ENCODE results near the gene PKIB.

PKIB gene

DNA sequence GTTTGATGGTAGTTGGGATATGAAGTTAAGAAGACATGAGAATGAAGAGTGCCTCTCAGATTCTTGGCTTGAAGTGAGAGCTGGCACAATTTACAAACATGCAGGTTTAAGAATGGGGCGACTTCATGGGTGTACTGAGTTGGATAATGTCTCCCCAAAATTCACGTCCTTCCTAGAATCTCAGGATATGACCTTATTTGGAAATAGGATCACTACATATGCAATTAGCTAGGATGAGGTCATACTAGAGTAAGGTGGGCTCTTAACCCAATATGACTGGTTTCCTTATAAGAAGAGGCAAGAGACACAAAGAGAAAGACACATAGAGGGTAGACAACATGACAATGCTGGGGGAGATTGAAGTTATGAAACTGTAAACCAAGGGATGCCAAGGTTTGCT, 5.2 kb downstream of the PKIB start:
- no peak overlapping the region for H3K9ac ChIP-seq
- no peak overlapping the region for H3K4me2 ChIP-seq
- H3K27ac ChIP-seq: no peak overlapping the region
- H3K9me3 ChIP-seq (replicated peaks in 1 of 11): peaks cover 0 to 9% (median 5%) of the 10 kb centered on the region in 11 experiments; a peak in 12 of 22 replicates
- H3K27me3 ChIP-seq: peaks cover 14 to 16% (median 15%) of the 10 kb centered on the region in 11 experiments
- no peaks in the 10 kb centered on the region; a peak in 1 of 22 replicates for H4K20me1 ChIP-seq
- H3K36me3 ChIP-seq: no peaks in the 10 kb centered on the region
- peaks cover 0 to 10% (median 9%) of the 10 kb centered on the region in 10 experiments; a peak in 13 of 20 replicates for H3K4me1 ChIP-seq
- no peak overlapping the region for H3K4me3 ChIP-seq
- TF ChIP-seq Cebpa-rat (IDR thresholded peaks at IDR 0.05): no peak

DNA sequence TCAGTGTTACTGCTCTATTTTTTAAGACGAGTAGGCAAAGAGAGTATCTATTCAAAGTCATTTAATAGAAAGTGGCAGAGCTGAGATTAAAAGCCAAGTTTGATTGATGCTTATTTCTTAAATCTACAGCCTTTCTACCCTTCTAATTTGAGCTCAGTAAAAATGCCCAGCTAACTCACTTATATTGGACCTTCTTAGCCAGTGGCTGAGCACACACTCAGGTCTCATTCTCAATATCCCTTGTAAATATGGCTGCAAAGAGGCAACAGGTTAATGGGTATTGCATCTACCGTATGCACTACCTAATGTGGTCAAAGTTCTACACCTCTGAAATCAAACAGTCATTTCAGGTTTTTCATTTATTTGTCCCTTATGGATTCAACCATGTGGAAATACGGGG, 6.7 kb downstream of the PKIB start:
- H3K4me2 ChIP-seq: no peak overlapping the region
- H3K4me1 ChIP-seq: no peaks in the 10 kb centered on the region
- H3K27ac ChIP-seq: no peak overlapping the region
- no peaks in the 10 kb centered on the region for H4K20me1 ChIP-seq
- H3K27me3 ChIP-seq: peaks cover 0 to under 1% (median 0%) of the 10 kb centered on the region in 11 experiments; a peak in 5 of 22 replicates
- TF ChIP-seq Cebpa-rat (IDR thresholded peaks at IDR 0.05): no peak
- no peaks in the 10 kb centered on the region for H3K36me3 ChIP-seq
- H3K9ac ChIP-seq: no peak overlapping the region
- H3K9me3 ChIP-seq (replicated peaks in 1 of 11): no peaks in the 10 kb centered on the region
- H3K4me3 ChIP-seq: no peak overlapping the region

DNA sequence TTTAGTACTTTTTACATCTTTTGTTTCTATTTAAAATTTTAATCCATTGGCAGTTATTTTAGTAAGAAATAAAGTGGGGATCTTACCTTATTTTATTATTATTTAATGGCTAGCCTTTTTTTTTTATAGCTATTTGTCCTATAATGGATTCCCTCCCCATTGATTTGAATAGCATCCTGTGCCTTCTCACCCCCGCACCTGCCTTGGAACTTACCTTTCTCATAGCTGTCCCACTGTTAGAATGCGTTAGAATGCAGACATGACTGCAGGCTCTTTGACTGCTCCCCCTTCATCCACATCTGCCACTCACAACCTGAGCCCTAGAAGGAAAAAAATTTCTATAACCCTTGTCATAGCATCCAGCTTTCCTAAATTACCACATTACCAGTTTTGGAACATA, 9.1 kb downstream of the PKIB start:
- TF ChIP-seq Cebpa-rat (IDR thresholded peaks at IDR 0.05): no peak
- no peaks in the 10 kb centered on the region for H3K27me3 ChIP-seq

DNA sequence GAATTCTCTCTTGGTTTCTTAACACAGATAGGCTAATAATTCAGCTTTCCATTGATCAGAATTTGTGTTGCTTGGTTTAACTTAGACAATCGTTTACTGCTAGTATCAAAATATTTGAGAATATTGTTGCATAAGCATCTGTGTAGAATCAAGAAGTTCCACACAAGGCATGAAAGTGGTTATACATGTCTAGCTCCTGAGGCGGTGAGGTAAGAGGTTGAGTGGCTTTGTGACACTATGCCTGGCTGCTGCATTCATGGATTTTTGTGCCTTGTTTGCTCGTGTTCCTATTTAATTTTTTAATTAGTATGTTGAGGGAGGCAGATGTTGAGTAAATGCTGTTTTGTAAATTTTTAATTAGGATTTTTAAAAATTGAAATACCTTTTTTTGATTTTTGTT, 10.2 kb downstream of the PKIB start:
- H3K4me3 ChIP-seq: no peak overlapping the region
- no peaks in the 10 kb centered on the region for H3K36me3 ChIP-seq
- no peaks in the 10 kb centered on the region for H3K4me1 ChIP-seq
- H4K20me1 ChIP-seq: no peaks in the 10 kb centered on the region
- no peaks in the 10 kb centered on the region for H3K9me3 ChIP-seq (replicated peaks in 1 of 11)
- no peaks in the 10 kb centered on the region for H3K27me3 ChIP-seq
- H3K9ac ChIP-seq: no peak overlapping the region
- H3K4me2 ChIP-seq: no peak overlapping the region
- no peak for TF ChIP-seq Cebpa-rat (IDR thresholded peaks at IDR 0.05)
- no peak overlapping the region for H3K27ac ChIP-seq

More for the DNA sequence above, 9.1 kb downstream of the PKIB start:
- Histone ChIP-seq H3K4me1 (no peaks in the 10 kb centered on the region), H4K20me1 (no peaks in the 10 kb centered on the region), H3K27ac (no peak overlapping the region), H3K4me3 (no peak overlapping the region), H3K4me2 (no peak overlapping the region), H3K36me3 (no peaks in the 10 kb centered on the region), H3K9me3 (replicated peaks in 1 of 11) (no peaks in the 10 kb centered on the region), H3K9ac (no peak overlapping the region)

DNA sequence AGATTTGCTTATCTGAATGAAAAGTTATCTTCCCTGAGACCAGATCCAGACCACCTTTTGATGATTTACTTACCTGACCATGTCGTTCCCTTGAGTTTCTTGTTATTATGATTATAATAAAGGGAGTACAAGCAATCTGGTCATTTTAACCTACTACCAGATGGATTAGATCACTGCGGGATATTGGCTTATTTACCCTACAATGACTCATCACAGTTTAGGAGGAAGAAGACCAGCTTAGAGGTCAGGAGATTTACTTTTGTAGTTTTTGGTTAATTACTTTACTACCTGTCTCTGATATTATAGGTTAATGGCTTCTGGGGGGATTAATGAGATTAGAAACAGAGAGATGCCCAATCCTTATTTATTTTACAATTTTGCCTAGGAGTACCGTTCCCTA, 10.7 kb downstream of the PKIB start:
- Histone ChIP-seq H3K4me2 (no peak overlapping the region), H3K9me3 (replicated peaks in 1 of 11) (no peaks in the 10 kb centered on the region), H3K4me3 (no peak overlapping the region), H3K27ac (no peak overlapping the region), H3K4me1 (no peaks in the 10 kb centered on the region), H3K9ac (no peak overlapping the region), H3K27me3 (no peaks in the 10 kb centered on the region), H3K36me3 (no peaks in the 10 kb centered on the region), H4K20me1 (no peaks in the 10 kb centered on the region)
- no peak for TF ChIP-seq Cebpa-rat (IDR thresholded peaks at IDR 0.05)

DNA sequence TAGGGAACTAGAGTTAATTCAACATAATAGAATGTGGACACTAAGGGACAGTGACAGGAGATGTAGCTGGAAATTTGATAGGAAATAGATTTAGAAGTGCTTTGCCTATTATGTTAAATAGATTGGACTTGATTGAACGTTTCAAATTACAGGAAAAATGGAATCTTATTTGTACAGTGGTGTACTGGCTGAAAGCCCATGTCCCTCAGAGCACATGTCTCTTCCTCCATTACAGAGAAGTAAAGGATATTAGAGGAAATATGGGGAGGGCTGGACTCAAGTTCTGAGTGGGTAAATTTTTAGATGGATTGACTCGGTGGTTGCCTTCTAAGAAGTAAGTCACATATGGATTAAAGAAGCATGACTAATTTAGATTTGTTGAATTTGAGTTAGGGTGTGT, 11.4 kb downstream of the PKIB start:
- Histone ChIP-seq H3K9ac (no peak overlapping the region), H3K4me3 (no peak overlapping the region), H3K9me3 (replicated peaks in 1 of 11) (no peaks in the 10 kb centered on the region), H3K27me3 (no peaks in the 10 kb centered on the region), H4K20me1 (no peaks in the 10 kb centered on the region), H3K4me2 (no peak overlapping the region), H3K27ac (no peak overlapping the region), H3K36me3 (no peaks in the 10 kb centered on the region), H3K4me1 (no peaks in the 10 kb centered on the region)
- TF ChIP-seq Cebpa-rat (IDR thresholded peaks at IDR 0.05): no peak

DNA sequence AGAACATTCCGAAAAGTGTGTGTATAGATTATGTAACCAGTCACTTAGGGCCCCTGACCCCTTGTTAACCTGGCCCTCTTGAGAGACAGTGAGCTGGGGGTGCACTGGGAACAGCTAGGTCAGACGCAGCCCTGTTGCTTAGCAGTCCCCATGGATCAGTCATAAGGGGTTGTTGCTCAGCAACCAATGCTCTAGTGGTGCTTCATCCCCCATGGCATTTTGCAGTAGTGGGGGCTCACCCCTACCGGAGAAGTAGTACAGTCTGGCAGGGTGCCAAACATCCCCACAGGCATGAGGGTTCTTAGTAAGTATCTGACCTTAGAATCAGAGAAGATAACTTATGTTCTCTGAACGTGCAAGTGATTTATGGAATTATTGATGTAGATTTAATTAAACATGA, 12.3 kb downstream of the PKIB start:
- Histone ChIP-seq H3K27me3 (no peaks in the 10 kb centered on the region), H3K9me3 (replicated peaks in 1 of 11) (no peaks in the 10 kb centered on the region), H3K9ac (no peak overlapping the region), H4K20me1 (no peaks in the 10 kb centered on the region), H3K4me1 (no peaks in the 10 kb centered on the region), H3K4me3 (no peak overlapping the region), H3K4me2 (no peak overlapping the region), H3K27ac (no peak overlapping the region), H3K36me3 (no peaks in the 10 kb centered on the region)
- no peak for TF ChIP-seq Cebpa-rat (IDR thresholded peaks at IDR 0.05)

DNA sequence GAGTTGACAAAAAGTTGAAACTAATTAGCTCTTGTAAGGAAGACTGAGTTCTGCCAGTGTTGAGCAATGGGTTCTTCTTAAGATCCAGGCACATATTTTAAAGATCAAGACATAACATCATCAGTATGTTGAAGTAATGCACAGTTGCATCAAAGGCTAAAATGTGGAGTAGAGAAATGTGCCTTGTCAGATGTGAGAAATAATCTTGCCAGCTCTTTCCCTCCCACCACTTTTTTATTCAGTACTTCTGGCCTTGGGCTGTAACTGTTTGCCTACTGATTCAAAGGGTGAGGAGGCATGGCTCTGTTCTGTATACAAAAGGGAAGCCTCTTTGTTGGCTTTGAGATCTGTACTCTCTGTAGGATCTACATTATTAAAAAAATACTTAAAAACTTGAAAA, 13.1 kb downstream of the PKIB start:
- H3K4me3 ChIP-seq: no peak overlapping the region
- no peaks in the 10 kb centered on the region for H4K20me1 ChIP-seq
- no peaks in the 10 kb centered on the region for H3K27me3 ChIP-seq
- H3K9me3 ChIP-seq (replicated peaks in 1 of 11): no peaks in the 10 kb centered on the region
- H3K4me2 ChIP-seq: no peak overlapping the region
- no peak overlapping the region for H3K9ac ChIP-seq
- no peaks in the 10 kb centered on the region for H3K36me3 ChIP-seq
- TF ChIP-seq Cebpa-rat (IDR thresholded peaks at IDR 0.05): no peak
- H3K4me1 ChIP-seq: no peaks in the 10 kb centered on the region
- H3K27ac ChIP-seq: no peak overlapping the region

DNA sequence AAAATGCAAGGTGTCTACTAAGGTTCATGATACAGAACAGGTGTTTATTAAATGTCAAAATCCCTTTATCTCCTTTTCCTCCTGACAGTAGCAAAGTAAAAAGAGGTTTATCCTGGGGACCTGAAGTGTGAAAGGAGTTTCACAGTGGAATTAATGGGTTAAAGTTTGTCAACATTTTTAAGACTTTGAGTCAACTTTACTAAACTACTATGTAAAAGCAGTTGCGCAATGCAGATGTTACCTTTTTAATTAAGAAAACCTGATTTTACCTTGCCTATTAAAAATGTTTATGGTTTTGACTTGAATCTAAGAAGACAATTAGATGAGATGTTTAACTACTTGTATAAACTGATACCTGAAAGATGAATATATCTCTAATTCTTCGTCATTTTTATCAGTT, 14.6 kb downstream of the PKIB start:
- no peak overlapping the region for H3K9ac ChIP-seq
- no peak overlapping the region for H3K4me2 ChIP-seq
- H3K27ac ChIP-seq: no peak overlapping the region
- H4K20me1 ChIP-seq: no peaks in the 10 kb centered on the region
- H3K9me3 ChIP-seq (replicated peaks in 1 of 11): no peaks in the 10 kb centered on the region
- H3K27me3 ChIP-seq: no peaks in the 10 kb centered on the region
- H3K36me3 ChIP-seq: no peaks in the 10 kb centered on the region
- TF ChIP-seq Cebpa-rat (IDR thresholded peaks at IDR 0.05): peak in 3 of 11 experiments; percentile 15 to 52 (median 44); a peak in 1 of 22 replicates
- H3K4me1 ChIP-seq: no peaks in the 10 kb centered on the region
- no peak overlapping the region for H3K4me3 ChIP-seq

DNA sequence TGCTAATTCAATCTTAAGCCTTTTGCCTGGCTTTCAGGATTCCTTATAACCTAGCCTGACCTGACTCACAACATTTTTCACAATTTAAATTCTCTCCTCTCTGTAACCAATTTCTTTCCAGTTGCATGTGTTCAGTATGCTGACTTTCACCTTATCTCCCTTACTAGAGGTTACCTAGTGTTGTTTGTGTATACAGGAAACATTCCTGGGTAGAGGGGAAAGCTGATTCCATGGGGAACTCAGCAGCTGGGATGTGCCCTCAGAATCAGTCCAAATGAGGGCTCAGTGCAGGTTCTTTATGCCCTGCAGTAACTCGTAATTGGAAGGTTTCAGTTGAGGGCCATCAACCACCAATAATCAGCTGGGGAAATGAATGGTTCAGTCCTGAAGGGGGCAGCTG, 18.5 kb downstream of the PKIB start:
- Histone ChIP-seq H4K20me1 (no peaks in the 10 kb centered on the region), H3K27me3 (no peaks in the 10 kb centered on the region), H3K4me2 (no peak overlapping the region), H3K4me1 (no peaks in the 10 kb centered on the region), H3K4me3 (no peak overlapping the region), H3K27ac (no peak overlapping the region), H3K36me3 (no peaks in the 10 kb centered on the region), H3K9ac (no peak overlapping the region), H3K9me3 (replicated peaks in 1 of 11) (no peaks in the 10 kb centered on the region)
- no peak for TF ChIP-seq Cebpa-rat (IDR thresholded peaks at IDR 0.05)

All from BLaER1 treated with 17β-estradiol and CSF1 and Interleukin-3, amounts not matched to agents 10 nM and 100 nM (cell line).